Kidney capillary endothelial cell (primary cell): ENCODE measurements around the gene PCED1B.
A peak's percentile ranks its signal among the peaks of the same experiment; 100 is the strongest.

Source experiments
- DNase-seq: peaks from one replicate; pipeline ENCODE4 v3.0.0-alpha.2; 2018; ENCODE audit warnings: low spot score

The PCED1B gene

GRCh38 chr12:47067771-47068431 lies 11.5 kb upstream of the PCED1B start:
- DNase-seq: no peak

GRCh38 chr12:47068539-47068938 lies 10.9 kb upstream of the PCED1B start:
- DNase-seq: no peak

- no peak for DNase-seq
These were observed 9.1 kb upstream of the PCED1B start for GRCh38 chr12:47070310-47070709.

GRCh38 chr12:47071241-47071852 lies 8.1 kb upstream of the PCED1B start:
- no peak for DNase-seq

DNA sequence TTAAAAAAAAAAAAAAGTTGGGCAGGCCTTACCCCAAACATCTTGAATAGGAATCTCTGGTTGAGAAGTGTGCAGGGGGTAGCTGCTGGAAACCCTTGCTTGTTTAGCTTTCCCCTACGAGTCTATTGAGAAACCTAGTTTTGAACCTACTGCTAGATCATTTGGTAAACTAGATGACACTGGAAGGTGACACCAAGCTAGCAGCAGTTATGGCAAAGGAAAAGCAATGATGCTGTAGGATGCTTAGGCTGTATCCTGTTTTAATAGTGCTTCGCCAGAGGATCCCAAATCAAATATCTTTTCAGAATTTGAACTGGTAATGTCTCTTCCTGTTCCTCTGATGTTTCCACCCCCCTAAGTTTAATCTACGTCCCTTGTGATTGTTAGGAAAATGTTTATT lies 5.5 kb upstream of the PCED1B start:
- DNase-seq: no peak

DNA sequence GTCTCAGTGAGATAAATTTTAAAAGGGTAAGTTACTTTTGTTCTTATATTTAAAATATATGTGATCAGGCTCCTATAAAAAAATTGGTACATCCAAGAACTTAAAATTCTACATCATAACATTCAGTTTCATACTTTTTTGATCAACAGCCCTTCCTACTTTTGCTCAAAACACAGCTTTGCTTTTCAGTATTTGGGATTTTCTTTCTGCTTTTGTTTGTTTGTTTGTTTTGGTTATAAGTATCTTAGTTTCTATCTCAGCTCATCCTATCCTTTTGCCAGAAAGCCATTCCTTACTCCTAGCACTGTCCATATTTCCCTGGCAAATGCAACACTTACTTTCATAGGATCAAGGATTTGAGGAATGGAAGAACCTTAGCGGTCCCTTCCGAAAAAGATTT lies 4.7 kb upstream of the PCED1B start:
- no peak for DNase-seq

- DNase-seq: no peak
These were observed 4.0 kb upstream of the PCED1B start for GRCh38 chr12:47075192-47076084.

- no peak for DNase-seq
These were observed 2.0 kb upstream of the PCED1B start for GRCh38 chr12:47077206-47078085.

DNA sequence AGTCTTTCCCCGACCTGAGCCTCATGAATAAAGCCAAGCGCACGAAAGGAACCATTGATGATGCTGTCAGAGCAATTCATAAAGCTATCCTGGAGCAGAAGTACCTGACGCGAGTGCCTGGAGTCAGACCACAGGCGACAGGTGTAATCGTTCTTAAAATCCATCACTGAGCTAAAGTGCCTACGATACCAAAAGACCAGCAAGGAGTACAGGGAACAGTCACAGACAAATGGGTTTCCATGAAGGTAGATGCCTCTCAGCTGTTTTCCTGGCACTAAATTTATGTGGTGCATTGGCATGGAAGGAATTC lies 1.4 kb upstream of the PCED1B start:
- no peak for DNase-seq

DNA sequence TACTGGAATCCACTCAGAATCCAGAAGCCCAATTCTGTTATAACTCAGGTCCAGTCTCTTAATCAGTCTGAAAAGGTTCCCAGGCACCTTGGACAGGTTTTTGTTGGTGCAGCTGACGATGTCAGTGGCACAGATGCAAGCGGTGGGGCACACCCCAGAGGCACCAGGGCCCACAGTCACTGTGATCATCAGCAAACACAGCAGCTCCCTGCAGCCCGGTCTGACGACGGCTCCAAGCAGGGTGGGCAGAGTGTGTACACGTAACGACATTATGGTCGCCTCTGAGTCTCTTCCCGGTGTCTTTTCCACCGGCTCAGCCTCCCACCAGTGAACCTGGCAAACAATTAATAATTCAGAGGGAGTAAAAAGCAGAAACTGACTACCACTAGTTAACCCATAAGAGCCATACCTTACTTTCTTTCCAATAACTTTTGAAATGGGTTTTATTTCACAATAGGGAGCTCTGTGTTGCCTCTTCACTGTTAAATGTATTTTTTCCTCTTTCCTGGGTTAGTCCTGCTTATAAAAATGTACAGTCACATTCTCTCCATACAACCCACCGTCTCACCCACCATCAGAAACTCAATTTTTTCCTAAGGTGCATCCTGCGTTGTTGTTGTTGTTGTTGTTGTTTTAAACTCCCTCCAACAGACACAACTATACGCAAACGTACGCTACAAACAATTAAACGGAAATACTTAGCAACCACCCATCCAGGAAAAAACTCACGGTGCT lies 521 bp upstream of the PCED1B start:
- DNase-seq: no peak

- DNase-seq: peak; percentile 33
These were observed 732 bp downstream of the PCED1B start for GRCh38 chr12:47079981-47080724.

DNA sequence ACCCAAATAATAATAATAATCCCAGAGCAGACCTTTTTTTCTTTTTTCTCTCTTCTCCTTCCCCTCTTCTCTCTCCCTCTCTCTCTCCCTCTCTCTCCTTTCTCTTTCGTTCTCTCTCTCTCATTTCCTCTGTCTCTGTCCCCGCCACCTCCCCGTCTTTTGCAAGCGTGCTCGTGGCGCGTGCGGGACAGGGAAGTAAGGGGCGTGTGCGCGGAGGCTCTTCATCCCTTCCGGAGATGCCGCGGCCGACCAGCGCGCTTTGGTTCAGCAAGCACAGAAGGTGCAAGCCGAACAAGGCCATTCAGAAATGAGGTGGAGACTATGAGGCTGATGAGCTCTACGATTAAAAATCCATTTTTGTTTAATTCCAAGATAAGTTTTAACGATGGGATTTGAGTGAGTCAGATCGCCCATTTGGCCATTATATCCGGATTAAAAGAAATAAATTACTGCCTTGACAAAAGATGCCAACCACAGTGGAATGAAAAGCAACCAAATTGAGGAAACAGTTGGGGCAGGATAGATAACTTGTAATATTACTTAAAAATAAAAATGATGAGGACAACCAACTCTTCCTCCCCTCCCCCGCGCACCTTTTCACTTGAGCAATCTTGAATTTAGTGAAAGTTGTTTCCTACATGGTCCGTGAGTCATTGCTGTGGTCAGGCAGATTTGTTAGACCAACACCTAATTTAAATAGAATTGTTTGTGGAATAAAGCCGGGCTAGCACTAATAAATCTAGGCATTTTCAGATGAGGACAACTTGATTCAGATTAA lies 1.5 kb downstream of the PCED1B start:
- peak; percentile 36 for DNase-seq

DNA sequence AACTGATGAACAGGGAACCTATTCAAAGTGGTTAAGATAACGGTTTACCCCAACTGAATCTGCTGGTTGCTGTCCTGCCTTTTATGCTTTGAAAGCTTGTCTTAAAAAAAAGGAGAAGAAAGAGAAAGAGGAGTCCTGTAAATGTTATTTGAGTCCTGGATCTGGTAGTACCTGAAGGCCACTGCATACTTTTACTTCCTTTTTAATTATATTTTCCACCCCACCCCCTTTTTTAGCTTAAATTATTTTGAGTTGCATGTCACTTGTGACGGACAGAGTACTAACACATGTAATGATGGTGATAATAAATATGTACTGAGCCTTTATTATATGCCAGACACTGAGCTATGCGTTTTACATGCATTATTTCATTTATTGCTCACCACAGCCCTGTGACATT lies 2.9 kb downstream of the PCED1B start:
- no peak for DNase-seq

GRCh38 chr12:47082796-47083621 lies 3.6 kb downstream of the PCED1B start:
- no peak for DNase-seq

DNA sequence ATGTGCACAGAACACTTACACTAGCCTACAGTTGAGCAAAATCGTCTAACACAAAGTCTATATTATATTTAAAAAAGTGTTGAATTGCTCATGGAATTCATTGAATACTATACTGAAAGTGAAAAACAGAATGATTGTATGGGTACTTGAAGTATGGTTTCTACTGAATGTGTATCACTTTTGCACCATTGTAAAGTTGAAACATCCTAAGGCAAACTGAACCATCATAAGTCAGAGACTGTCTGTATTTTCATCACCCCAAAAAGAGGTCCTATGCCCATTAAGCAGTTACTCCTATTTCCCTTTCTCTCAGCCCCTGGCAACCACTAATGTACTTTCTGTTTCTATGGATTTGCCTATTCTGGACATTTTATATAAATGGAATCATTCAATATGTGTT lies 4.8 kb downstream of the PCED1B start:
- DNase-seq: no peak

- DNase-seq: peak; percentile 72
These were observed 6.4 kb downstream of the PCED1B start for GRCh38 chr12:47085815-47086252.

- no peak for DNase-seq
These were observed 7.8 kb downstream of the PCED1B start for GRCh38 chr12:47087088-47087688.
